HepG2 (cell line): ENCODE data around the gene MAST1. TPM values are rescaled to one million over a fixed set of nuclear protein-coding genes. Genes with fewer than 3 reads are reported as not detected.

Experiments
- ADNP ChIP-seq: sonication (generic); formaldehyde crosslinking; IDR thresholded peaks from 2 replicates; pipeline ENCODE4 v1.4.0; 2020; ENCODE audit warnings: missing genetic modification reagents
- BRCA1 ChIP-seq: sonication (generic); formaldehyde crosslinking; IDR thresholded peaks from 2 replicates; pipeline ENCODE4 v1.4.0; 2020; ENCODE audit warnings: missing genetic modification reagents
- GABPB1 ChIP-seq: IDR thresholded peaks from 2 replicates; pipeline ENCODE4 v1.6.1; 2016; ENCODE audit warnings: mild to moderate bottlenecking, missing genetic modification reagents, moderate library complexity, missing compliant biosample characterization
- GATAD2A ChIP-seq: IDR thresholded peaks from 2 replicates; pipeline ENCODE4 v1.6.1; 2016
- HNF4A ChIP-seq: sonication (generic); formaldehyde crosslinking; IDR thresholded peaks from 2 replicates; pipeline ENCODE4 v1.4.0; 2020; ENCODE audit warnings: missing genetic modification reagents
- KMT2A ChIP-seq: sonication (generic); formaldehyde crosslinking; IDR thresholded peaks from 2 replicates; pipeline ENCODE4 v1.4.0; 2020; ENCODE audit warnings: missing genetic modification reagents
- MAFG ChIP-seq: sonication (generic); formaldehyde crosslinking; IDR thresholded peaks from 2 replicates; pipeline ENCODE4 v1.5.1; 2020; ENCODE audit warnings: mild to moderate bottlenecking, missing genetic modification reagents
- MEF2D ChIP-seq: sonication (generic); formaldehyde crosslinking; IDR thresholded peaks from 2 replicates; pipeline ENCODE4 v1.5.1; 2020; ENCODE audit warnings: mild to moderate bottlenecking, missing genetic modification reagents
- MLLT10 ChIP-seq: sonication (generic); formaldehyde crosslinking; IDR thresholded peaks from 2 replicates; pipeline ENCODE4 v1.4.0; 2020; ENCODE audit warnings: missing genetic modification reagents
- MTA1 ChIP-seq: sonication (generic); formaldehyde crosslinking; IDR thresholded peaks from 2 replicates; pipeline ENCODE4 v1.4.0; 2020; ENCODE audit warnings: missing genetic modification reagents, mild to moderate bottlenecking, borderline replicate concordance
- NCOA5 ChIP-seq: sonication (generic); formaldehyde crosslinking; IDR thresholded peaks from 2 replicates; pipeline ENCODE4 v1.4.0; 2020; ENCODE audit warnings: missing genetic modification reagents
- NFRKB ChIP-seq: fragments of 450-650 bp; IDR thresholded peaks from 2 replicates; pipeline ENCODE4 v1.6.1; 2017
- PHB2 ChIP-seq: fragments of 450-650 bp; IDR thresholded peaks from 2 replicates; pipeline ENCODE4 v1.6.1; 2018; ENCODE audit not compliant: partially characterized antibody
- PHF21A ChIP-seq: sonication (generic); formaldehyde crosslinking; IDR thresholded peaks from 2 replicates; pipeline ENCODE4 v1.5.0; 2020; ENCODE audit warnings: mild to moderate bottlenecking, missing genetic modification reagents
- RAD21 ChIP-seq: fragments of 450-650 bp; formaldehyde crosslinking; IDR thresholded peaks from 2 replicates; pipeline ENCODE4 v1.5.0; 2020; ENCODE audit warnings: mild to moderate bottlenecking
- SP4 ChIP-seq: sonication (generic); formaldehyde crosslinking; IDR thresholded peaks from 2 replicates; pipeline ENCODE4 v1.8.1; 2023; ENCODE audit warnings: mild to moderate bottlenecking, missing genetic modification reagents
- SRSF4 ChIP-seq: fragments of 200-400 bp; formaldehyde crosslinking; IDR thresholded peaks from one replicate; pipeline ENCODE4 v1.6.1; 2018; ENCODE audit warnings: mild to moderate bottlenecking, low read depth, low read length, moderate library complexity; ENCODE audit not compliant: poor library complexity, severe bottlenecking
- SRSF9 ChIP-seq: fragments of 200-400 bp; formaldehyde crosslinking; IDR thresholded peaks from 2 replicates; pipeline ENCODE4 v1.6.1; 2018; ENCODE audit warnings: borderline replicate concordance, mild to moderate bottlenecking, low read depth, low read length; ENCODE audit not compliant: insufficient read depth, poor library complexity, severe bottlenecking
- TEAD3 ChIP-seq: optimal IDR thresholded peaks from 2 replicates; pipeline ENCODE3; 2016; ENCODE audit warnings: borderline replicate concordance
- TP53 ChIP-seq: sonication (generic); formaldehyde crosslinking; conservative IDR thresholded peaks from 2 replicates; pipeline ENCODE4 v1.4.0; 2020; ENCODE audit warnings: missing genetic modification reagents
- ZNF101 ChIP-seq: sonication (generic); formaldehyde crosslinking; IDR thresholded peaks from 2 replicates; pipeline ENCODE4 v1.4.0; 2020; ENCODE audit warnings: mild to moderate bottlenecking, low read depth, missing genetic modification reagents, borderline replicate concordance
- ZNF274 ChIP-seq: sonication (generic); formaldehyde crosslinking; IDR thresholded peaks from 2 replicates; pipeline ENCODE4 v1.5.1; 2020; ENCODE audit warnings: mild to moderate bottlenecking, missing genetic modification reagents
- ZNF343 ChIP-seq: sonication (generic); formaldehyde crosslinking; IDR thresholded peaks from 2 replicates; pipeline ENCODE4 v1.4.0; 2020; ENCODE audit warnings: mild to moderate bottlenecking, missing genetic modification reagents
- ZNF441 ChIP-seq: sonication (generic); formaldehyde crosslinking; IDR thresholded peaks from 2 replicates; pipeline ENCODE4 v1.7.0; 2021; ENCODE audit warnings: missing genetic modification reagents, borderline replicate concordance
- ZNF530 ChIP-seq: sonication (generic); formaldehyde crosslinking; IDR thresholded peaks from 2 replicates; pipeline ENCODE4 v1.5.0; 2020; ENCODE audit warnings: low read depth, mild to moderate bottlenecking, missing genetic modification reagents
- ZNF577 ChIP-seq: sonication (generic); formaldehyde crosslinking; IDR thresholded peaks from 2 replicates; pipeline ENCODE4 v1.4.0; 2020; ENCODE audit warnings: mild to moderate bottlenecking, low read depth, missing genetic modification reagents, borderline replicate concordance
- ZNF777 ChIP-seq: sonication (generic); formaldehyde crosslinking; IDR thresholded peaks from 2 replicates; pipeline ENCODE4 v1.4.0; 2020; ENCODE audit warnings: missing genetic modification reagents
- polyA plus RNA-seq, 8 experiments: library from polyadenylated mRNA; depleted of rRNA in 3 of 8; stranded (reverse) in 7 of 8; unstranded in 1 of 8; fragments of >200 nt; fragmentation: Illumina TruSeq in 4 of 8; extraction: Trizol in 4 of 8; gene quantifications; 2 replicates each; pipeline versions ENCODE4 v1.2.1 to v1.2.3, GENCODE V29; 2011 to 2016; ENCODE audit warnings: low read depth in 4 of 8, missing spikeins in 1 of 8, mixed read lengths in 1 of 8; ENCODE audit not compliant: insufficient read depth in 1 of 8
- total RNA-seq, 5 experiments: library from RNA; depleted of rRNA; stranded (reverse); fragments of >200 nt; fragmentation: Illumina TruSeq; extraction: Trizol; gene quantifications; 2 replicates each; pipeline ENCODE4 v1.2.3, GENCODE V29; 2016; ENCODE audit warnings: low read depth in 1 of 5
- TF ChIP-seq, protein P1 (sequence below): sonication (generic); formaldehyde crosslinking; IDR thresholded peaks from 2 replicates; pipeline ENCODE4 v1.8.1; 2023; ENCODE audit warnings: missing genetic modification reagents, mild to moderate bottlenecking, borderline replicate concordance
- TF ChIP-seq, protein P2 (sequence below): sonication (generic); formaldehyde crosslinking; IDR thresholded peaks from 2 replicates; pipeline ENCODE4 v1.4.0; 2020; ENCODE audit warnings: low read depth, mild to moderate bottlenecking, missing genetic modification reagents
- TF ChIP-seq, protein P3 (sequence below): sonication (generic); formaldehyde crosslinking; IDR thresholded peaks from 2 replicates; pipeline ENCODE4 v1.5.0; 2020; ENCODE audit warnings: mild to moderate bottlenecking, missing genetic modification reagents, borderline replicate concordance

The MAST1 gene
- total and polyA plus RNA-seq, 2 of the 13 experiments (the other 11 are each of a cell fraction or from before 2014, with no cell fraction given) = 0.73 to 4.7 TPM

DNA sequence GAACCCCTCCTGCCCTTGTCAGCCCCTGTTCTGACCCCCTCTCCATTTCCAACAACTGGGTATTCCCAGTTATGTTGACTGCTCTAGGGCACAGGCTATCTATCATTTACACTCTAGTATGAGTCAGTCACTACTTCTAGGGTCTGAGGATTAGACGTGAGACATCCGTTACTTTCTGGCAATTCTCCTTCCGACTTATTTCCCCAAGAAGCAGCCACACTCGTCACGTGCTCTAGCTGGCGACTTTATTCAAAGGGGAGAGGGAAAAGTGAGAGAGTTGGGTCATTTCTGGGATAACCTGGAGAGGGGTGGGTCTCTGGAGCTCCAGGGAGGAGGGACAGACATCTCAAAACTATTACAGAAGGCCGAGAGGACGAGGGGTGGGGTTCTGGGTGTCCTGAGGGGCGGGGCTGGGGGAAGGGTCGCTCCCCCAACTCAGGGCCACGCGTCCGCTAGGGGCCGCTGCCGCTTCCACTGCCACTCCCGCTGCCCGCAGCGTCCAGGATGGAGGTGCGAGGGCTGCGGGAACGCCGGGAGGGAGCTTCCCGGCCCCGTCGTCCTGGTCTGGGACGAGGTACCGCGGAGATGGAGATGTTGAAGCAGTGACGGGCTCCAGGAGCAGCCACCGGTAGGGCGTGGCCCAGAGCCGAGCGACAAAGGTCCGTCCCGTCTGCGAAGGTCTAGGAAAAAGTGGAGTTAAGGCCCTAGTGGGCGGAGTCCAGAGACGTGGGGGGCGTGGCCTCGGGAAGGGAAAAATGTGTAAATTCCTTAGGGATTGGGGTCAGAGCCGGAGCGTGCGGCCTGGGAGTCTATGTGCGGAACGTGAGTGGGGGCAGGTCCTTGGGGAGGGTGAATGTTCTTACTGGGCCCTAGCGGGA, 12.8 kb upstream of the MAST1 start (continued):
- TF ChIP-seq ZNF530 = no peak
- TF ChIP-seq, protein P1, sequence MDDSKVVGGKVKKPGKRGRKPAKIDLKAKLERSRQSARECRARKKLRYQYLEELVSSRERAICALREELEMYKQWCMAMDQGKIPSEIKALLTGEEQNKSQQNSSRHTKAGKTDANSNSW (CRISPR knock-in tag) = no peak
- no peak for TF ChIP-seq PHB2
- TF ChIP-seq ZNF274 = no peak
- no peak for TF ChIP-seq ZNF343 (CRISPR knock-in tag)
- TF ChIP-seq SRSF4 = no peak
- TF ChIP-seq, protein P2, sequence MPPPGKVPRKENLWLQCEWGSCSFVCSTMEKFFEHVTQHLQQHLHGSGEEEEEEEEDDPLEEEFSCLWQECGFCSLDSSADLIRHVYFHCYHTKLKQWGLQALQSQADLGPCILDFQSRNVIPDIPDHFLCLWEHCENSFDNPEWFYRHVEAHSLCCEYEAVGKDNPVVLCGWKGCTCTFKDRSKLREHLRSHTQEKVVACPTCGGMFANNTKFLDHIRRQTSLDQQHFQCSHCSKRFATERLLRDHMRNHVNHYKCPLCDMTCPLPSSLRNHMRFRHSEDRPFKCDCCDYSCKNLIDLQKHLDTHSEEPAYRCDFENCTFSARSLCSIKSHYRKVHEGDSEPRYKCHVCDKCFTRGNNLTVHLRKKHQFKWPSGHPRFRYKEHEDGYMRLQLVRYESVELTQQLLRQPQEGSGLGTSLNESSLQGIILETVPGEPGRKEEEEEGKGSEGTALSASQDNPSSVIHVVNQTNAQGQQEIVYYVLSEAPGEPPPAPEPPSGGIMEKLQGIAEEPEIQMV (CRISPR knock-in tag) = no peak; the same call in 1 of the 2 replicates
- TF ChIP-seq TEAD3 (CRISPR knock-in tag) = peak; percentile 33
- no peak for TF ChIP-seq SRSF9
- TF ChIP-seq RAD21 (CRISPR knock-in tag) = no peak
- no peak for TF ChIP-seq BRCA1 (CRISPR knock-in tag)
- TF ChIP-seq NFRKB = no peak
- no peak for TF ChIP-seq ZNF577
- no peak for TF ChIP-seq HNF4A (CRISPR knock-in tag)
- TF ChIP-seq SP4 = 0 out of 2 replicates have a peak, but pooled peaks have one; percentile 27
- TF ChIP-seq NCOA5 (CRISPR knock-in tag) = no peak
- TF ChIP-seq ZNF777 (CRISPR knock-in tag) = peak; percentile 100
- no peak for TF ChIP-seq ZNF101 (CRISPR knock-in tag)
- no peak for TF ChIP-seq TP53 (CRISPR knock-in tag)
- peak; percentile 69 for TF ChIP-seq GABPB1
- TF ChIP-seq MEF2D = no peak
- TF ChIP-seq ZNF441 (CRISPR knock-in tag) = no peak
- peak; percentile 50; the same call in 1 of the 2 replicates for TF ChIP-seq GATAD2A (CRISPR knock-in tag)
- no peak for TF ChIP-seq PHF21A (CRISPR knock-in tag)
- no peak for TF ChIP-seq MTA1
- no peak for TF ChIP-seq KMT2A (CRISPR knock-in tag)
- no peak for TF ChIP-seq MAFG (CRISPR knock-in tag)
- no peak for TF ChIP-seq ADNP (CRISPR knock-in tag)
- no peak for TF ChIP-seq MLLT10 (CRISPR knock-in tag)
- TF ChIP-seq, protein P3, sequence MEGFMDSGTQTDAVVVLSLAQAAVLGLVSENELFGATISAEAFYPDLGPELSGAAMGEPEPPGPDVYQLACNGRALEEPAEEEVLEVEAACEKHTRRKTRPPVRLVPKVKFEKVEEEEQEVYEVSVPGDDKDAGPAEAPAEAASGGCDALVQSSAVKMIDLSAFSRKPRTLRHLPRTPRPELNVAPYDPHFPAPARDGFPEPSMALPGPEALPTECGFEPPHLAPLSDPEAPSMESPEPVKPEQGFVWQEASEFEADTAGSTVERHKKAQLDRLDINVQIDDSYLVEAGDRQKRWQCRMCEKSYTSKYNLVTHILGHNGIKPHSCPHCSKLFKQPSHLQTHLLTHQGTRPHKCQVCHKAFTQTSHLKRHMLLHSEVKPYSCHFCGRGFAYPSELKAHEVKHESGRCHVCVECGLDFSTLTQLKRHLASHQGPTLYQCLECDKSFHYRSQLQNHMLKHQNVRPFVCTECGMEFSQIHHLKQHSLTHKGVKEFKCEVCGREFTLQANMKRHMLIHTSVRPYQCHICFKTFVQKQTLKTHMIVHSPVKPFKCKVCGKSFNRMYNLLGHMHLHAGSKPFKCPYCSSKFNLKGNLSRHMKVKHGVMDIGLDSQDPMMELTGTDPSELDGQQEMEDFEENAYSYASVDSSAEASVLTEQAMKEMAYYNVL (CRISPR knock-in tag) = no peak
